Kidney (tissue), 14 donors: ENCODE measurements around the gene GGA2. TPM values are rescaled to one million over a fixed set of nuclear protein-coding genes. Genes with fewer than 3 reads are reported as not detected.

ENCODE experiments used
- DNase-seq, 5 donors: peaks; one replicate each; pipeline ENCODE4 v3.0.0-alpha.2; 2013 to 2020
- FAIRE-seq: peaks from 2 replicates; lab custom pipeline; 2012; peaks lifted over from hg19 to GRCh38; lab: Jason Lieb, UNC
- H3K27ac ChIP-seq, 2 donors: one replicate each; pipeline ENCODE4 v1.7.0; 2013; ENCODE audit warnings: low read depth in 2 of 2, low read length in 2 of 2, inconsistent platforms in 1 of 2
- H3K27me3 ChIP-seq: one replicate; pipeline ENCODE4 v1.7.1; 2013; ENCODE audit warnings: low read length, inconsistent platforms; ENCODE audit not compliant: control insufficient read depth, insufficient read depth
- H3K36me3 ChIP-seq, 3 donors: one replicate each; pipeline versions ENCODE4 v1.7.0 to v1.7.1; 2013; ENCODE audit warnings: low read length in 3 of 3, control low read depth in 1 of 3, inconsistent platforms in 1 of 3; ENCODE audit not compliant: insufficient read depth in 3 of 3, control insufficient read depth in 2 of 3
- H3K4me1 ChIP-seq, 3 donors: one replicate each; pipeline versions ENCODE4 v1.7.0 to v1.7.1; 2013; ENCODE audit warnings: low read length in 3 of 3, inconsistent platforms in 1 of 3, low read depth in 1 of 3; ENCODE audit not compliant: control insufficient read depth in 2 of 3, insufficient read depth in 2 of 3
- H3K4me3 ChIP-seq, 3 donors: one replicate each; pipeline versions ENCODE4 v1.7.0 to v1.8.1; 2013; ENCODE audit warnings: low read length in 3 of 3, control low read depth in 1 of 3, inconsistent platforms in 1 of 3
- H3K9ac ChIP-seq, 3 donors: one replicate each; pipeline versions ENCODE4 v1.7.0 to v1.7.1; 2013; ENCODE audit warnings: low read length in 3 of 3, control low read depth in 1 of 3, inconsistent platforms in 1 of 3
- H3K9me3 ChIP-seq, 3 donors: one replicate each; pipeline versions ENCODE4 v1.7.0 to v1.7.1; 2013; ENCODE audit warnings: low read length in 3 of 3, control low read depth in 1 of 3, inconsistent platforms in 1 of 3; ENCODE audit not compliant: control insufficient read depth in 2 of 3, insufficient read depth in 1 of 3
- intact Hi-C: fragments of 100-400 bp; cut with DNase I; formaldehyde crosslinking; loops from one replicate; pipeline ENCODE4 v1.11.1; 2022
- polyA plus RNA-seq: library from polyadenylated mRNA; stranded (reverse); fragments of 350-450 nt; fragmentation: Illumina TruSeq; extraction: RNeasy Lipid Tissue Mini Kit (QIAGEN cat#74804); gene quantifications from one replicate; pipeline ENCODE4 v1.2.3, GENCODE V29; 2014; ENCODE audit warnings: low read depth, low replicate concordance; ENCODE audit not compliant: insufficient read depth
- total RNA-seq: library from RNA; stranded (reverse); fragmentation: NEBNext Ultra II Directional; extraction: Animal tissue kit (Norgen Biotek cat#: 25700); gene quantifications from one replicate; pipeline ENCODE4 v1.2.1, GENCODE V29; 2021
- TF ChIP-seq, protein P1 (sequence below): IDR thresholded peaks from 3 replicates; pipeline ENCODE4 v1.5.1; 2012; ENCODE audit warnings: mild to moderate bottlenecking, moderate library complexity, borderline replicate concordance; ENCODE audit not compliant: insufficient read depth; ENCODE audit errors: extremely low read depth
- donor health status: control.
- donor health status: control.
- donor health status: control.
- donor health status: control.
- donor health status: control.
- donor health status: DM: yes; HTN: yes; CAD: no.
- donor health status: Normal renal cell carcinoma (clear cell type).

Gene GGA2
- total and polyA plus RNA-seq, 2 donors from 2014 or later = 43.5 to 79.9 TPM

DNA sequence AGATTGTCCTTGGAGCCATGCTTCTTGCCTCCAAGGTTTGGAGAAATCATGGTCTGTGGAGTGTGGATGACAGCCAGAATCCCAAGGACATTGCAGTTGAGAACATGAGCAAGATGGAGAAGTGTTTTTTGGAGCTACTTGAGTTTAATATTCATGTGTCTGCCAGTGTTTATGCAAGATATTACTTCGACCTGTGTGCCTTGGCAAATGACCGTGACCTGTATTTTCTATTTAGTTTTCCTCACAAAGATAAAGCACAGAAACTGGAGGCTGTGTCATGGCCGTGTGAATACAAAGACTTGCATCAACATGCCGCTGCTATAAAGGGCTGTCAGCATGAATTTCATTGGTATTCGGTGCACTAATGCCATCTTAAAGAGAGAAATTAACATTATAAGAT, 9.0 kb downstream of the GGA2 start:
- Histone ChIP-seq H3K4me3 (no peak overlapping the region), H3K27me3 (no peaks in the 10 kb centered on the region), H3K4me1 (peaks cover 0 to 56% (median 38%) of the 10 kb centered on the region in 3 donors), H3K9me3 (no peaks in the 10 kb centered on the region), H3K9ac (no peak overlapping the region), H3K27ac (no peak overlapping the region), H3K36me3 (peaks cover 0 to 2% (median 0%) of the 10 kb centered on the region in 3 donors)
- intact Hi-C loops = no loop called here
- FAIRE-seq (no peak), DNase-seq (no peak)
- TF ChIP-seq, protein P1, sequence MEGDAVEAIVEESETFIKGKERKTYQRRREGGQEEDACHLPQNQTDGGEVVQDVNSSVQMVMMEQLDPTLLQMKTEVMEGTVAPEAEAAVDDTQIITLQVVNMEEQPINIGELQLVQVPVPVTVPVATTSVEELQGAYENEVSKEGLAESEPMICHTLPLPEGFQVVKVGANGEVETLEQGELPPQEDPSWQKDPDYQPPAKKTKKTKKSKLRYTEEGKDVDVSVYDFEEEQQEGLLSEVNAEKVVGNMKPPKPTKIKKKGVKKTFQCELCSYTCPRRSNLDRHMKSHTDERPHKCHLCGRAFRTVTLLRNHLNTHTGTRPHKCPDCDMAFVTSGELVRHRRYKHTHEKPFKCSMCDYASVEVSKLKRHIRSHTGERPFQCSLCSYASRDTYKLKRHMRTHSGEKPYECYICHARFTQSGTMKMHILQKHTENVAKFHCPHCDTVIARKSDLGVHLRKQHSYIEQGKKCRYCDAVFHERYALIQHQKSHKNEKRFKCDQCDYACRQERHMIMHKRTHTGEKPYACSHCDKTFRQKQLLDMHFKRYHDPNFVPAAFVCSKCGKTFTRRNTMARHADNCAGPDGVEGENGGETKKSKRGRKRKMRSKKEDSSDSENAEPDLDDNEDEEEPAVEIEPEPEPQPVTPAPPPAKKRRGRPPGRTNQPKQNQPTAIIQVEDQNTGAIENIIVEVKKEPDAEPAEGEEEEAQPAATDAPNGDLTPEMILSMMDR = no peak

DNA sequence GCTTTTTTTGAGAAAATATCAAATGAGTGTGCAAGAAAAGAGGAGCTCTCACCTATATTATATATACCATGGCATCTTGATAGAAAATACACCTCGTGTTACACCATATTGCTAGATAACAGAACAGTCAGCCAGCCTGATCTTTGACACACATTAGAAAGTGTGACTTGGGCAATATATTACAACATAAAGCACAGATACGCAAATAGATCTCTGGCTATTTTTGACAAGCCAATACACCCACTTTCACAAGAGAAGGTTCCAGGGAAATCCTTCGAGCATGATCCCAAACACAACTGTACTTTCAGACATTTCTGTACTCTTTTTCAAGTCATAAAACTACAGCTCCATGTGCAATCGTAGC, 9.4 kb downstream of the GGA2 start:
- Histone ChIP-seq H3K4me3 (no peak overlapping the region), H3K4me1 (peaks cover 0 to 52% (median 34%) of the 10 kb centered on the region in 3 donors), H3K9me3 (no peaks in the 10 kb centered on the region), H3K9ac (no peak overlapping the region), H3K27me3 (no peaks in the 10 kb centered on the region), H3K36me3 (peaks cover 0 to 2% (median 0%) of the 10 kb centered on the region in 3 donors), H3K27ac (peak overlapping the region in 1 of 2 donors; percentile 37)
- intact Hi-C loops = no loop called here
- TF ChIP-seq, protein P1 = no peak
- no peak for FAIRE-seq
- DNase-seq = no peak

DNA sequence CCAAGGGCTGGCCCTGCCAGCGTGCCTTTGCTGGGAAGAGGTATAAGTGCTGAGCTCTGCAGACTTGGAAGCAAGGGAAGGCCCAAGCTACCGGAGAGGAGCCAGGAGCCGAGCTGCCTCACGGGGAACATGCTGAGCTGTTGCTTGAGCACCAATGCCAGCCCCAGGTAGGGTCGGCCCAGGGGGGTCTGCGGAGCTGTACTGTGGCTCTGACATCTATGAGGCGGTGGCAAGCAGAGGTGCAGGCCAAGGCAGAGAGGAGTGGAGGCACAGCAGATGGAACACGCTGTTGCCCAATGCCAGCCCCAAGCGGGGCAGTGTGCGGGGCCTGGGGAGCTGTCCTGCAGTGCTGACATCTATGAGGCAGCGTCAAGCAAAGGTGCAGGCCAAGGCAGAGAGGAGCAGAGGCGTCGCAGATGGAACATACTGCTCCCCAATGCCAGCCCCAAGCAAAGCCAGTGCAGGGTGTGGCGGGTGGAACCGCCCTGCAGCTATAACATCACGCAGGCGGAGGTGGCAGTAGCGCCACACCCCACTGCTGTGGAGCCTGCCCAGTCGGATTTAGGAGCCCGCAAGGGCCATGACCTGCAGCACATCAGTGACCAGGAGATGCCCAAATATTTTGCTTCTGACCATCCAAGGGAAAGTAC, 10.0 kb downstream of the GGA2 start:
- TF ChIP-seq, protein P1 = no peak
- Histone ChIP-seq H3K27me3 (no peaks in the 10 kb centered on the region), H3K4me1 (peaks cover 0 to 51% (median 32%) of the 10 kb centered on the region in 3 donors), H3K4me3 (no peak overlapping the region), H3K27ac (peak overlapping the region in 1 of 2 donors; percentile 37), H3K9me3 (no peaks in the 10 kb centered on the region), H3K9ac (no peak overlapping the region), H3K36me3 (peaks cover 0 to 3% (median 2%) of the 10 kb centered on the region in 3 donors)
- DNase-seq = no peak
- intact Hi-C loops = no loop called here
- FAIRE-seq = no peak

DNA sequence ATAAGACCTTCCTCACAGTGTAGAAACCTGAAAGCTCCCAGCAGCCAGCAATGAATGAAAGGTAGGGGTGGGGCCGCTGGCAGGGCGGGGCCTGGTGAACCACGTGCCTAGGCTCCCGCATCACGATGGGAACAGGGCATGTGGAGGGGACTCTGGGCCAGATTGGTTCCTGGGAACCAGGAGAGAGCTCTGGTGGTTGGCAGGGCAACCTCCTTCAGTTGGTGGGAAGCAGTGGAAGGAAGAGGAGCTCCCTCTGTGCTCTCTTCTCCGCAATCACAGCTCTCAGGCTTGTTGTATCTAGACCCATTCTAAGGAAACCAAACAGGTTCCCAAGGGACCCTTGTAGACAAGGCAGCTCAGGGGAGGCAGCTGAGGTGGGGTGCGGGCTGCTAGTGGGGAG, 10.5 kb downstream of the GGA2 start:
- intact Hi-C loops = no loop called here
- no peak overlapping the region for H3K9ac ChIP-seq
- H3K27ac ChIP-seq = peak overlapping the region in 1 of 2 donors; percentile 14
- H3K27me3 ChIP-seq = no peaks in the 10 kb centered on the region
- TF ChIP-seq, protein P1 = no peak
- H3K4me3 ChIP-seq = no peak overlapping the region
- peaks cover 0 to 9% (median 2%) of the 10 kb centered on the region in 3 donors for H3K36me3 ChIP-seq
- H3K4me1 ChIP-seq = peaks cover 0 to 45% (median 27%) of the 10 kb centered on the region in 3 donors
- no peaks in the 10 kb centered on the region for H3K9me3 ChIP-seq
- no peak for DNase-seq
- FAIRE-seq = no peak
